Measurements from ENCODE around the gene JAM2.

Gene JAM2

GRCh38 chr21:25649146-25649545 lies 10.1 kb downstream of the JAM2 start:
- Histone ChIP-seq H3K9me3 (replicated peaks; ENCODE audit: low read length) (no peaks in the 10 kb centered on the region), H3K9ac (ENCODE audit: low read depth, low read length) (no peak overlapping the region), H3K36me3 (ENCODE audit: insufficient read depth, low read length) (no peaks in the 10 kb centered on the region), H3K4me1 (ENCODE audit: control insufficient read depth, insufficient read depth, low read length) (no peaks in the 10 kb centered on the region), H3K4me2 (ENCODE audit: low read length) (no peak overlapping the region), H3K27me3 (ENCODE audit: control insufficient read depth, insufficient read depth, low read length) (no peaks in the 10 kb centered on the region), H3K4me3 (ENCODE audit: low read length) (no peak overlapping the region)

- Histone ChIP-seq H3K9ac (ENCODE audit: low read depth, low read length) (no peak overlapping the region), H3K9me3 (replicated peaks; ENCODE audit: low read length) (no peaks in the 10 kb centered on the region), H3K27me3 (ENCODE audit: control insufficient read depth, insufficient read depth, low read length) (no peaks in the 10 kb centered on the region), H3K4me2 (ENCODE audit: low read length) (no peak overlapping the region), H3K36me3 (ENCODE audit: insufficient read depth, low read length) (no peaks in the 10 kb centered on the region), H3K4me1 (ENCODE audit: control insufficient read depth, insufficient read depth, low read length) (no peaks in the 10 kb centered on the region), H3K4me3 (ENCODE audit: low read length) (no peak overlapping the region)
Observed at GRCh38 chr21:25656412-25656811, 17.4 kb downstream of the JAM2 start.

GRCh38 chr21:25657140-25657539 lies 18.1 kb downstream of the JAM2 start:
- no peak overlapping the region for H3K4me2 ChIP-seq (ENCODE audit: low read length)
- no peaks in the 10 kb centered on the region for H3K27me3 ChIP-seq (ENCODE audit: control insufficient read depth, insufficient read depth, low read length)
- no peaks in the 10 kb centered on the region for H3K9me3 ChIP-seq (replicated peaks; ENCODE audit: low read length)
- no peak overlapping the region for H3K9ac ChIP-seq (ENCODE audit: low read depth, low read length)
- H3K4me3 ChIP-seq (ENCODE audit: low read length) = no peak overlapping the region
- H3K4me1 ChIP-seq (ENCODE audit: control insufficient read depth, insufficient read depth, low read length) = no peaks in the 10 kb centered on the region
- H3K36me3 ChIP-seq (ENCODE audit: insufficient read depth, low read length) = no peaks in the 10 kb centered on the region

GRCh38 chr21:25658427-25659035 lies 19.5 kb downstream of the JAM2 start:
- no peak overlapping the region for H3K4me3 ChIP-seq (ENCODE audit: low read length)
- no peaks in the 10 kb centered on the region for H3K9me3 ChIP-seq (replicated peaks; ENCODE audit: low read length)
- H3K27me3 ChIP-seq (ENCODE audit: control insufficient read depth, insufficient read depth, low read length) = no peaks in the 10 kb centered on the region
- no peak overlapping the region for H3K9ac ChIP-seq (ENCODE audit: low read depth, low read length)
- no peaks in the 10 kb centered on the region for H3K4me1 ChIP-seq (ENCODE audit: control insufficient read depth, insufficient read depth, low read length)
- H3K4me2 ChIP-seq (ENCODE audit: low read length) = no peak overlapping the region
- H3K36me3 ChIP-seq (ENCODE audit: insufficient read depth, low read length) = no peaks in the 10 kb centered on the region

- no peaks in the 10 kb centered on the region for H3K9me3 ChIP-seq (replicated peaks; ENCODE audit: low read length)
- H3K27me3 ChIP-seq (ENCODE audit: control insufficient read depth, insufficient read depth, low read length) = no peaks in the 10 kb centered on the region
- no peak overlapping the region for H3K4me2 ChIP-seq (ENCODE audit: low read length)
- H3K36me3 ChIP-seq (ENCODE audit: insufficient read depth, low read length) = no peaks in the 10 kb centered on the region
- no peaks in the 10 kb centered on the region for H3K4me1 ChIP-seq (ENCODE audit: control insufficient read depth, insufficient read depth, low read length)
- no peak overlapping the region for H3K9ac ChIP-seq (ENCODE audit: low read depth, low read length)
- no peak overlapping the region for H3K4me3 ChIP-seq (ENCODE audit: low read length)
Observed at GRCh38 chr21:25660233-25660632, 21.2 kb downstream of the JAM2 start.

GRCh38 chr21:25664491-25664931 lies 25.5 kb downstream of the JAM2 start:
- Histone ChIP-seq H3K4me1 (ENCODE audit: control insufficient read depth, insufficient read depth, low read length) (no peaks in the 10 kb centered on the region), H3K9me3 (replicated peaks; ENCODE audit: low read length) (no peaks in the 10 kb centered on the region), H3K4me3 (ENCODE audit: low read length) (no peak overlapping the region), H3K36me3 (ENCODE audit: insufficient read depth, low read length) (no peaks in the 10 kb centered on the region), H3K27me3 (ENCODE audit: control insufficient read depth, insufficient read depth, low read length) (no peaks in the 10 kb centered on the region), H3K9ac (ENCODE audit: low read depth, low read length) (no peak overlapping the region), H3K4me2 (ENCODE audit: low read length) (no peak overlapping the region)

GRCh38 chr21:25670726-25671125 lies 31.7 kb downstream of the JAM2 start:
- H3K9me3 ChIP-seq (replicated peaks; ENCODE audit: low read length) = no peaks in the 10 kb centered on the region
- H3K4me2 ChIP-seq (ENCODE audit: low read length) = no peak overlapping the region
- no peak overlapping the region for H3K4me3 ChIP-seq (ENCODE audit: low read length)
- no peaks in the 10 kb centered on the region for H3K27me3 ChIP-seq (ENCODE audit: control insufficient read depth, insufficient read depth, low read length)
- no peaks in the 10 kb centered on the region for H3K36me3 ChIP-seq (ENCODE audit: insufficient read depth, low read length)
- H3K4me1 ChIP-seq (ENCODE audit: control insufficient read depth, insufficient read depth, low read length) = no peaks in the 10 kb centered on the region
- no peak overlapping the region for H3K9ac ChIP-seq (ENCODE audit: low read depth, low read length)

- Histone ChIP-seq H3K4me3 (ENCODE audit: low read length) (no peak overlapping the region), H3K27me3 (ENCODE audit: control insufficient read depth, insufficient read depth, low read length) (no peaks in the 10 kb centered on the region), H3K4me1 (ENCODE audit: control insufficient read depth, insufficient read depth, low read length) (no peaks in the 10 kb centered on the region), H3K9ac (ENCODE audit: low read depth, low read length) (no peak overlapping the region), H3K9me3 (replicated peaks; ENCODE audit: low read length) (no peaks in the 10 kb centered on the region), H3K4me2 (ENCODE audit: low read length) (no peak overlapping the region), H3K36me3 (ENCODE audit: insufficient read depth, low read length) (no peaks in the 10 kb centered on the region)
Observed at GRCh38 chr21:25676451-25676850, 37.4 kb downstream of the JAM2 start.

- no peak overlapping the region for H3K4me2 ChIP-seq (ENCODE audit: low read length)
- H3K9me3 ChIP-seq (replicated peaks; ENCODE audit: low read length) = no peaks in the 10 kb centered on the region
- no peak overlapping the region for H3K4me3 ChIP-seq (ENCODE audit: low read length)
- no peak overlapping the region for H3K9ac ChIP-seq (ENCODE audit: low read depth, low read length)
- no peaks in the 10 kb centered on the region for H3K27me3 ChIP-seq (ENCODE audit: control insufficient read depth, insufficient read depth, low read length)
- no peaks in the 10 kb centered on the region for H3K36me3 ChIP-seq (ENCODE audit: insufficient read depth, low read length)
- H3K4me1 ChIP-seq (ENCODE audit: control insufficient read depth, insufficient read depth, low read length) = no peaks in the 10 kb centered on the region
Observed at GRCh38 chr21:25682382-25682781, 43.3 kb downstream of the JAM2 start.

GRCh38 chr21:25687787-25688186 lies 48.7 kb downstream of the JAM2 start:
- Histone ChIP-seq H3K9me3 (replicated peaks; ENCODE audit: low read length) (no peaks in the 10 kb centered on the region), H3K9ac (ENCODE audit: low read depth, low read length) (no peak overlapping the region), H3K4me1 (ENCODE audit: control insufficient read depth, insufficient read depth, low read length) (no peaks in the 10 kb centered on the region), H3K4me2 (ENCODE audit: low read length) (no peak overlapping the region), H3K27me3 (ENCODE audit: control insufficient read depth, insufficient read depth, low read length) (no peaks in the 10 kb centered on the region), H3K4me3 (ENCODE audit: low read length) (no peak overlapping the region), H3K36me3 (ENCODE audit: insufficient read depth, low read length) (no peaks in the 10 kb centered on the region)

- no peaks in the 10 kb centered on the region for H3K27me3 ChIP-seq (ENCODE audit: control insufficient read depth, insufficient read depth, low read length)
- H3K4me1 ChIP-seq (ENCODE audit: control insufficient read depth, insufficient read depth, low read length) = no peaks in the 10 kb centered on the region
- no peaks in the 10 kb centered on the region for H3K36me3 ChIP-seq (ENCODE audit: insufficient read depth, low read length)
- H3K9ac ChIP-seq (ENCODE audit: low read depth, low read length) = no peak overlapping the region
- no peak overlapping the region for H3K4me3 ChIP-seq (ENCODE audit: low read length)
- no peak overlapping the region for H3K4me2 ChIP-seq (ENCODE audit: low read length)
- H3K9me3 ChIP-seq (replicated peaks; ENCODE audit: low read length) = no peaks in the 10 kb centered on the region
Observed at GRCh38 chr21:25688275-25689155, 49.5 kb downstream of the JAM2 start.

- Histone ChIP-seq H3K4me1 (ENCODE audit: control insufficient read depth, insufficient read depth, low read length) (no peaks in the 10 kb centered on the region), H3K36me3 (ENCODE audit: insufficient read depth, low read length) (no peaks in the 10 kb centered on the region), H3K4me2 (ENCODE audit: low read length) (no peak overlapping the region), H3K9me3 (replicated peaks; ENCODE audit: low read length) (no peaks in the 10 kb centered on the region), H3K9ac (ENCODE audit: low read depth, low read length) (no peak overlapping the region), H3K4me3 (ENCODE audit: low read length) (no peak overlapping the region), H3K27me3 (ENCODE audit: control insufficient read depth, insufficient read depth, low read length) (no peaks in the 10 kb centered on the region)
Observed at GRCh38 chr21:25689226-25689625, 50.2 kb downstream of the JAM2 start.
